ENCODE measurements around the gene IPO11. TPM values are rescaled to one million over a fixed set of nuclear protein-coding genes. Genes with fewer than 3 reads are reported as not detected.

The IPO11 gene
- polyA plus RNA-seq (2013, experiment 1 of 2; ENCODE audit: insufficient read length) = 20.4 TPM
- 13.6 TPM for polyA plus RNA-seq (2013, experiment 2 of 2; ENCODE audit: insufficient read length)

GRCh38 chr5:62412549-62413329 lies at the start of gene IPO11:
TSS of gene IPO11 (plus strand) at chr5:62412763. CDS start at chr5:62437280, 24,517 bp downstream.
- DNase-seq = peak; percentile 99

- no peak for DNase-seq
Observed at GRCh38 chr5:62369039-62369438, 43.5 kb upstream of the IPO11 start.

DNA sequence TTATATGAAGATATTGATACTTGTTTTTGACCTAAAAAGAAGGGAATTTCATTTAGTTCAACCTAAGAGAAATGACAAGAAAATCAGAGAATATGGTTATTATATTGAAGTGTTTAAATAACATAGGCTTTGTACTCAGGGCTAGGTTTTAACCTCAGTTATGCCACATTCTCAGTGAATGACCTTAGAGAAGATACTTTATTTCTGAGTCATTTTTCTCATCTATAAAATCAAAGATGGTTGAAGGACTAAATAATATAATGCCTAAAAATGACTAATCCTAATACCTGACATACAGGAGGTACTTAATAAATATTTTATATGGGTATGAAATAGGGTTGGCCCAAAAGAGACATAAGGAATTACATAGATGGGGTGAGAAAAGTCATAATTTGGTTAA lies 41.2 kb upstream of the IPO11 start:
- DNase-seq = peak; percentile 20

DNA sequence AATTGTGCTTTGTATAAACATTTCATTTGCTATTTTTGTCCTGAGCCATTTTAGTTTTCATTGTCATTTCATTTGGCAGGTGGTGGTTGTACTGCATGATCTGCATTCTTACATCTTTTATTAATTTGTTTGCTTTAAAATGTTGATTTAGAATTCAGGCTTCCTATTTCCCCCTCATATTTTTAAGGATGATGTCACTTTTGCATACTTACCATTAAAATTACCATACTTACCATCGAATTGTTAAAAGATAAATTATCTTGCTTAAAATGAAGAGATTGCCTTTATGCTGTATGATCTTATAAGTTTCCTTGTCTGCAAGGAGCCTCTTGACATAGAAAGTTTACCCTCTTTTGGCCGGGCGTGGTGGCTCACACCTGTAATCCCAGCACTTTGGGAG lies 40.0 kb upstream of the IPO11 start:
- no peak for DNase-seq

GRCh38 chr5:62373382-62373781 lies 39.2 kb upstream of the IPO11 start:
- no peak for DNase-seq

GRCh38 chr5:62374090-62374489 lies 38.5 kb upstream of the IPO11 start:
- no peak for DNase-seq

DNA sequence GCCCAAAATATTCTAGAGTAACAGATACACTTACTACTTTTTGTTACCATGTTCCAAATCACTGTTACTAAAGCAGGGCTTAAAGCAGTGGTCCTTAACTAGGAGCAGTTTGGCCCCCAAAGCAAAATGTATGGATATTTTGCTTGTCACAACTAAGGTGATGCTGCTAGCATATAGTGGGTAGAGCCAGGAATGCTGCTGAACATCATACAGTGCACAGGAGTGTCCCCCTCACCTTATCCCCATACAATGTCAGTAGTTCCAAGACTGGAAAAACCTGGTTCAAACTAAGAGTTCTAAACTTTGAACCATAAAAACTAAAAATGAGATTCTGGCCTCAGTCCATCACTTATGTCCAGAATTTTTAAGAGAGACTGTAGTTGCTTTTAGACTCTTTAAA lies 36.9 kb upstream of the IPO11 start:
- no peak for DNase-seq

- DNase-seq = peak; percentile 12
Observed at GRCh38 chr5:62376064-62376463, 36.5 kb upstream of the IPO11 start.

DNA sequence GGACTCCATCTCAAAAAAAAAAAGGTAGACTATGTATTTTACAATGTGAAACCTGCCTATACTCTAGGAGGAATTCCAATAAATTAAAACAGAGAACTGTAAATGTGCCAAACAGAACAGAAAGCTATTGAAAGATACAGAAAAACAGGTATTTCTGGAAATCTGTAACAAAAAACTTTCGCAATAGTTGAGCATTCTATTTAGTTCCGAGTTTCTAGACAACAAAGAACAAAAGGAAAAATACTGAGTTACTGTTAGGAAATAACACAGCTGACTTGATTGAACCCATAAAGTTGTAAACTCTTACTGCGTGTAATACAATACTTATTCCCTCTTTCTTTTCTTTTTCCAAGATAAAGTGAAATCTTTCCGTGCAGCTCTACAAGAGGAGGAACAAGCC lies 27.4 kb upstream of the IPO11 start:
- DNase-seq = no peak

DNA sequence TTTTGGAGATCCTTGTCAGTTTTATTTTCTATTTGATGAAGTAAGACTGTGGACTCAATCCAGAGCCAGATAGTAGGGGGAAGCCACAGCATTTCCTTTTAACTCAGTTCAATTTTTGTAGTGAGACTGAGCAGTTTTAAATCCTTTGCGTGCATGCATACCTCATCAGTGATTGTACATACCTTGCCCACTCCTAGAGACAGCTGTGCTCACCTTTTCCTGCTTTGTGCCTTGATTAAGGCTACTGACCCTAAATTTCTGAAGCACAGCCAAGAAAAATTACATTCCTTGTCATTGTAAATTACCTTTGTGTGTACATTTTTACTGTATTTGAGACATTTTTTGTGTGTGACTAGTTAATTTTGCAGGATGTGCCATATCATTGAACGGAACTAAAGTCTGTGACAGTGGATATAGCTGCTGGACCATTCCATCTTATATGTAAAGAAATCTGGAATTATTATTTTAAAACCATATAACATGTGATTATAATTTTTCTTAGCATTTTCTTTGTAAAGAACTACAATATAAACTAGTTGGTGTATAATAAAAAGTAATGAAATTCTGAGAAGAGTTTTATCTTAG lies 26.7 kb upstream of the IPO11 start:
- DNase-seq = no peak

- DNase-seq = no peak
Observed at GRCh38 chr5:62386824-62387223, 25.7 kb upstream of the IPO11 start.

DNA sequence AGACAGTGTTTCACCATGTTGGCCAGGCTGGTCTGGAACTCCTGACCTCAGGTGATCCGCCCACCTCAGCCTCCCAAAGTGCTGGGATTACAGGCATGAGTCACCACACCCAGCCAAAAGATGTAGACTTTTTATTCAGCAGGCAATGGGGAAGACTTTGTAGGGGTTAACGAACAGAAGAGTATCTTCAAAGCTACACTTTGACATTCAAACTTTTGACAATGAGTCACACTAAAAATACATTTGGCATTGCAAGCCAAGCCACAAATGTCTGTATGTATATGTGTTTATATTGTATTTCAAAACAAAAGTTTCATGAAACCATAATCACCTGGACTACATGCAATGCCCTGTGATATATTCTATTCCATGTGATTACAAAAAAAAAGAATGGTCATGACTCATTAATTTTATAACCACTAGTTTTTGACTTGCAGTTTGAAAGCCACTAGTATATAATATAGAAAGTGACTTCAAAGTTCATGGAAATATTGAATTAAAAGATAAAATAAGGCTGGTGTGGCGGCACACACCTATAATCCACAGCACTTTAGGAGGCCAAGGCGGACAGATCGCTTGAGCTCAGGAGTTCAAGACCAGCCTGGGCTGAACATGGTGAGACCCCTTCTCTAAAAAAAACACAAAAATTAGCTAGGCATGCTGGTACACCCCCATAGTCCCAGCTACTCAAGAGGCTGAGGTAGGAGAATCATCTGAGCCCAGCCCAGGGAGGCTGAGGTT lies 17.2 kb upstream of the IPO11 start:
- DNase-seq = no peak

DNA sequence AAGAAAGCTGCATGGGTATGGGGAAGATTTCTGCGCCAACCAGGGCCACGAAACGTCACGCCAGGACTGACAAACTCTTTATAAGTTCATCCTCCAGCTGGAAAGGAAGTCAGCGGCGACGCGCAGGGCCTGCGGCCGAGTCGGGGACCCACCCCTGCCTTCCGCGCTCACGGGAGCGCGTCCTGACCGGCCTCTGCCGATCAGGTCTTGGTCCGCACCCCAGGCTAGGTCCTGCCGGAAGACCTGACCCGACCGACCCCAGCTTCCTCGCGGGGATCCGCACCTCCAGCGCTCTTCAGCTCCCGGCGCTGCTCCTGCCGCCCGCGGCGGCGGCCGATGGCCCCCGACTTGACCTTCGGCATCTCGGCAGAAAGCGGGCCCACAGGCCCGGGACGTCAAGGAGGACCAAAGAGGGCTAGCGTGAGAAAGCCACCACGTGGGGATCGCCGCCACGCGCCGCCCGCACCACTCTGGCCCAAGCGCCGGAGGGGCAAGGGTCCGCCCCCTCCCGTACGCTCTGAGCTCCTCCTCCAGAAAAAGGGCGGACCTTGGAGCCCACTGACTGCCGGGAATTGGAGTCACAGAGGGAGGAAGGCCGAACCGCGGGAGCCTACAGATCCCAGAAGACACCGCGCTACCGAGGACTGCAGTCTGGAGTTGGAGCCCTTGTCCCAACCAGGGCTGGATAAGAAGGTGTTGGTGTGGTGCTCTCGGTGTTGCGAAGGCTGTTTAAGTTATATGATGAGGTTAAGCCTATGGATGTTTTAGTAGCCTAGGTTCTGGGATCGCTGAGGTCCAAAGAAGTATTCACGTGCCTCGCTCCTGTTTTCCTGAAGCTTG lies 8.9 kb upstream of the IPO11 start, which contains the start of gene DIMT1:
Gene DIMT1, minus strand, starts transcription at position 495 of the 840 bp plus-strand sequence. Its CDS starts 133 bp downstream, at position 362.
- DNase-seq = peak; percentile 98

- DNase-seq = no peak
Observed at GRCh38 chr5:62413711-62414110, 1.1 kb downstream of the IPO11 start.

DNA sequence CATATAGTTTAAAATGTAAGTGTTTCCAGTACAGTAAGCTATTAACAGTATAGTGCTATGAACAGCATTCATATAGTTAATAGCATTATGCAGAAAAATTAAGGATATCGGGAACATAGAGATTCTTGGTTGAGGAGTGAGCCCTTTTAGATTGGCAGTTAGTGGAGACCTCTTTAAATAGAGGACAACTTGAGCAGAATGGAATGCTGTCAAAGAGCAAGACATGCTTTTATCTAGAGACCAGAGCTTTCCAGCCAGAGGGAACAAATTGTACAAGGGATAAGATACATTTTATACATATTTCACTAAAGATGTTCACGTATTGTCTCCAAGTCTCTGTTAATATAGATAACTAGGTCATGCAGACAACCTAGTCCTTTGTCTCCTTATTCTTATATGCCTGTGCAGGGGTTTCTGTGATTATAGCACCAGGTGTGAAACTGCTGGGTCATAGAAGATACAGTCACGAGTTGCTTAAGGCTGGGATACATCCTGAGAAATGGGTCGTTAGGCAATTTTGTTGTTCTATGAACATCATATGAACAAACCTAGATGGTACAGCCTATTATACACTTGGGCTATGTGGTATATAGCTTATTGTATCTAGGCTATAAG lies 6.0 kb downstream of the IPO11 start:
- no peak for DNase-seq

- DNase-seq = no peak
Observed at GRCh38 chr5:62419609-62420008, 7.0 kb downstream of the IPO11 start.

- DNase-seq = no peak
Observed at GRCh38 chr5:62421414-62421813, 8.9 kb downstream of the IPO11 start.

DNA sequence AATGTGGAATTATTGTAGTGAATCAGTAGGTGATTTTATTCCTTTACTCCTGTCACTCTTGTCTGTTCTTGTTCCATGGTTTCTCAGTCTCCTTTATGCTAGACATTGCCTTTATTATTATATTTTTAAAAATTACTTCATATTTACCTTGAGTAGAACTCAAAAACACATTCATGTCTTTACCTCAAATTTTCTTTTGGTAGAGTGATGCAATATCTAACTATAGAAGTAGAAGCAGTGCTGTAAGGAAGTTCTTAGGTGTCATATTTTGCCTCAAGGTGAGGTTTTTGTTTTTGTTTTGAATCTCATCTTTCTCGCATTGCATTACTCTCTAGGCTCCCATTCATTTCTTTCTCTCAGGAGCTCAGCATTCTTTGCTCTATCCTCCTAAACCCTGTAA lies 12.2 kb downstream of the IPO11 start:
- DNase-seq = no peak

DNA sequence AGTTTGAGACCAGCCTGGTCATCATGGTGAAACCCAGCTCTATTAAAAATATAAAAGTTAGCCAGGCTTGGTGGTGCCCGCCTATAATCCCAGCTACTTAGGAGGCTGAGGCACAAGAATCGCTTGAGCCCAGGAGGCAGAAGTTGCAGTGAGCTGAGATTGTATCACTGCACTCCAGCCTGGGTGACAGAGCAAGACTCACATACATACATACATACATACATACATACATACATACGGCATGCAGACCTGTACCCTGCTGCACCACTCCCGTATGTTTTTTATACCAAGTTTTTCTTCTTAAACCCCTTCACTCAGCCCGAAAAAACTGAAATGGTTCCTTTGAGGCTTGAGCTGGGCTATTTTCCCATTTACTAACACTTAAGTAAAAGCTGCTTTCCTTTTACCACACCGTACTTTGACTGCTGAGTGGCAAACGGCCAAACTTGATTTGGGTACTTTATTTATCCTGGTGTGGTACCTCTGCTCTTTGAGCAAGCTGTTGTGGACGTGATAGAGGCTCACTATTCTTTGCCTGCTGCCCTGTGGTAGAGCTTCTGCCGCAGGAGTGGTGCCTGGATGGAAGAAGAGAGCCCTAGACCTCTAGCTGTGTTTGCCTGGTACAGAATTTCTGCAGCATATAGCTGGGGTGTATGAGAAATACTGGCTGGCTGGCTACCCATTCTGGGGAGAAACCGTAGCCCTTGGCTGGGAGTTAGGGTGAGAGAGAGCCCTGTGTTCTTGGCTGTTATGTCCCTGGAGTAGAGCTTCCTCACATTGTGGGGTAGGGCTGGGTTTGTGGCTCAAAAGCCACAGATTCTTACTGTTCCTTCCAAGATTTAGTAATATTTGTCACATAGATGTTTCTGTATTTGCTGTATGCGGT lies 19.4 kb downstream of the IPO11 start:
- no peak for DNase-seq

DNA sequence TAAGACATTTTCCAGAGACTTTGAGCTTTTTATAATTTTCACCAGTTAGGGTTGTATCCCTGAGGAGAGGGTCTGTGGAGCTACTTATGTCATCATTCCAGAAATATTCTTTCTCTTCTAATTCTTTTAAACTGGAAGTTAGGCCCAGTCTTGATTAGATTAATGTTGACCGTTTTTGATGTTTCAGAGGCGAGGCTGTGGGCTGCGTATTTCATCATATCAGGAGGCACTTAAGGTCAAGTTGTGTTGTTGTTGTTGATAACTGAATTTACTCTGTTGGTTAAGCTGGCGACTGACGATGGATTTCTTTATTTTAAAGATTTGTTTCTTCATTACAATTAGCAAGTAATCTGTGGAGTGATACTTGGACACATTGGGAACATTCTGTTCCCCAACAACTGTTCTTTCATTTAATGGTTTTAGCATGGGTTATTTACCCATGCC lies 20.1 kb downstream of the IPO11 start:
- no peak for DNase-seq

GRCh38 chr5:62448528-62448927 lies 36.0 kb downstream of the IPO11 start:
- no peak for DNase-seq

All from fibroblast of skin of back (primary cell).